Left ventricle myocardium inferior (tissue), 1 donor: ENCODE measurements around the gene PCDHB12. TPM values are rescaled to one million over a fixed set of nuclear protein-coding genes. Genes with fewer than 3 reads are reported as not detected.
"Not testable (repeated sequence)": the region's sequence is repeated elsewhere in the genome, so short reads cannot be mapped to it uniquely, and the experiment has no call there.

ENCODE experiments used
- DNase-seq: peaks from one replicate; pipeline ENCODE4 v3.0.0-alpha.2; 2020
- H3K27ac ChIP-seq: fragments of 200-600 bp; replicated peaks from 2 replicates; pipeline ENCODE4 v1.8.0; 2021
- H3K27me3 ChIP-seq: fragments of 200-600 bp; 2 replicates; pipeline ENCODE4 v1.8.0; 2021; ENCODE audit warnings: low read depth
- H3K36me3 ChIP-seq: fragments of 200-600 bp; 2 replicates; pipeline ENCODE4 v1.8.0; 2021
- H3K4me1 ChIP-seq: fragments of 200-600 bp; 2 replicates; pipeline ENCODE4 v1.8.0; 2021
- H3K4me3 ChIP-seq: fragments of 200-600 bp; 2 replicates; pipeline ENCODE4 v1.8.0; 2021; ENCODE audit warnings: mild to moderate bottlenecking, moderate library complexity
- H3K9me3 ChIP-seq: fragments of 200-600 bp; replicated peaks from 2 replicates; pipeline ENCODE4 v1.8.0; 2021
- intact Hi-C: fragments of 100-400 bp; cut with micrococcal nuclease; formaldehyde crosslinking; loops from one replicate; pipeline ENCODE4 v1.11.0; 2022
- total RNA-seq: library from RNA; stranded (reverse); fragmentation: NEBNext Ultra II Directional; extraction: Animal tissue kit (Norgen Biotek cat#: 25700); gene quantifications from one replicate; pipeline ENCODE4 v1.2.1, GENCODE V29; 2021
- TF ChIP-seq, protein P1 (sequence below): fragments of 200-600 bp; IDR thresholded peaks from 2 replicates; pipeline ENCODE4 v1.8.0; 2021; ENCODE audit warnings: antibody characterized with exemption, mild to moderate bottlenecking, borderline replicate concordance
- donor health status: DM: no; HTN: yes; CAD: no; lungs with severe emphysema.

The PCDHB12 gene
- total RNA-seq, 1 donor from 2014 or later: 0.69 TPM

- intact Hi-C loops: no loop called here
- DNase-seq: no peak
- Histone ChIP-seq H3K36me3 (peaks cover 15% of the 10 kb centered on the region), H3K4me1 (no peaks in the 10 kb centered on the region), H3K27me3 (peaks cover 67% of the 10 kb centered on the region), H3K4me3 (no peak overlapping the region), H3K27ac (no peak overlapping the region), H3K9me3 (peaks cover 89% of the 10 kb centered on the region)
- TF ChIP-seq, protein P1, sequence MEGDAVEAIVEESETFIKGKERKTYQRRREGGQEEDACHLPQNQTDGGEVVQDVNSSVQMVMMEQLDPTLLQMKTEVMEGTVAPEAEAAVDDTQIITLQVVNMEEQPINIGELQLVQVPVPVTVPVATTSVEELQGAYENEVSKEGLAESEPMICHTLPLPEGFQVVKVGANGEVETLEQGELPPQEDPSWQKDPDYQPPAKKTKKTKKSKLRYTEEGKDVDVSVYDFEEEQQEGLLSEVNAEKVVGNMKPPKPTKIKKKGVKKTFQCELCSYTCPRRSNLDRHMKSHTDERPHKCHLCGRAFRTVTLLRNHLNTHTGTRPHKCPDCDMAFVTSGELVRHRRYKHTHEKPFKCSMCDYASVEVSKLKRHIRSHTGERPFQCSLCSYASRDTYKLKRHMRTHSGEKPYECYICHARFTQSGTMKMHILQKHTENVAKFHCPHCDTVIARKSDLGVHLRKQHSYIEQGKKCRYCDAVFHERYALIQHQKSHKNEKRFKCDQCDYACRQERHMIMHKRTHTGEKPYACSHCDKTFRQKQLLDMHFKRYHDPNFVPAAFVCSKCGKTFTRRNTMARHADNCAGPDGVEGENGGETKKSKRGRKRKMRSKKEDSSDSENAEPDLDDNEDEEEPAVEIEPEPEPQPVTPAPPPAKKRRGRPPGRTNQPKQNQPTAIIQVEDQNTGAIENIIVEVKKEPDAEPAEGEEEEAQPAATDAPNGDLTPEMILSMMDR: no peak
These were observed 28.2 kb upstream of the PCDHB12 start for GRCh38 chr5:141180313-141180712.

- Histone ChIP-seq H3K4me3 (peak within 1 kb of the TSS; percentile 57), H3K4me1 (no peaks in the 10 kb centered on the region), H3K27ac (peak within 1 kb of the TSS; percentile 43), H3K27me3 (peaks cover 49% of the 10 kb centered on the region), H3K36me3 (peaks cover 21% of the 10 kb centered on the region), H3K9me3 (peaks cover 89% of the 10 kb centered on the region)
- DNase-seq: no peak
- TF ChIP-seq, protein P1: peak; percentile 54
- intact Hi-C loops: no loop called here
These were observed 26.3 kb upstream of the PCDHB12 start, which contains the start of gene PCDHB16 for GRCh38 chr5:141182248-141182647. Gene PCDHB16, plus strand, starts transcription at chr5:141182387. Its CDS starts 173 bp downstream, at chr5:141182560.

GRCh38 chr5:141184117-141184855 lies 24.2 kb upstream of the PCDHB12 start:
- peaks cover 21% of the 10 kb centered on the region for H3K36me3 ChIP-seq
- DNase-seq, H3K27ac ChIP-seq, intact Hi-C loops, H3K4me1 ChIP-seq, H3K4me3 ChIP-seq: not testable (repeated sequence)
- peaks cover 90% of the 10 kb centered on the region for H3K9me3 ChIP-seq
- H3K27me3 ChIP-seq: peaks cover 47% of the 10 kb centered on the region

DNA sequence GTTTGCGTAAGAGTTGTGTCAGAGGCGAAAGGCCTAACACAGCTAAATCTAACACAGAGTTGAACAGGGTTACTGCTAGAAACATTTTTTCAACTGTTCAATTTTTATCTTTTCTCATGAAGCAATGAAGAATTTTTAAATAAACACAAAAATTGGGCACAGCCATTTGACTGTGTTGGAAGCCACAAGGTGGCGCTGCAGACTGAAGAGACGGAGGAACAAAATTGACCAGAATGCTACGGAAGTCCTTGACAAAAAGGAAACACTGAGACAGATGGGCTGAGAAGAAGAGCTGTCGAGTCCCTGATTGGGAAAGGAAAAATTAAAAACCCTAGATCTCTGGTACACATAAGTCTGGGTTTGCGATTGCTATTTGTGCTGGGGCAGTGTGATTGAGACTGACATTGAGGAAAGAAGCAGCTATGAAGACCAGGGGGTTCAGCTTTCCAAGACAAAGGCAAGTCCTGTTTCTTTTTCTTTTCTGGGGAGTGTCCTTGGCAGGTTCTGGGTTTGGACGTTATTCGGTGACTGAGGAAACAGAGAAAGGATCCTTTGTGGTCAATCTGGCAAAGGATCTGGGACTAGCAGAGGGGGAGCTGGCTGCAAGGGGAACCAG lies 21.5 kb upstream of the PCDHB12 start, which contains the start of gene PCDHB9:
PCDHB9 (plus strand) TSS at position 265 of the 616 bp plus-strand sequence; CDS start at position 423, 158 bp downstream.
- H3K27ac ChIP-seq: no peak within 1 kb of the TSS
- no peak within 1 kb of the TSS for H3K4me3 ChIP-seq
- intact Hi-C loops: no loop called here
- TF ChIP-seq, protein P1: peak; percentile 37
- peaks cover 21% of the 10 kb centered on the region for H3K36me3 ChIP-seq
- no peak for DNase-seq
- no peaks in the 10 kb centered on the region for H3K4me1 ChIP-seq
- peaks cover 53% of the 10 kb centered on the region for H3K27me3 ChIP-seq
- peaks cover 95% of the 10 kb centered on the region for H3K9me3 ChIP-seq

DNA sequence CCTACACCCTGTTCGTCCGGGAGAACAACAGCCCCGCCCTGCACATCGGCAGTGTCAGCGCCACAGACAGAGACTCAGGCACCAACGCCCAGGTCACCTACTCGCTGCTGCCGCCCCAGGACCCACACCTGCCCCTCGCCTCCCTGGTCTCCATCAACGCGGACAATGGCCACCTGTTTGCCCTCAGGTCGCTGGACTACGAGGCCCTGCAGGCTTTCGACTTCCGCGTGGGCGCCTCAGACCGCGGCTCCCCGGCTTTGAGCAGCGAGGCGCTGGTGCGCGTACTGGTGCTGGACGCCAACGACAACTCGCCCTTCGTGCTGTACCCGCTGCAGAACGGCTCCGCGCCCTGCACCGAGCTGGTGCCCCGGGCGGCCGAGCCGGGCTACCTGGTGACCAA lies 19.8 kb upstream of the PCDHB12 start:
- H3K4me1 ChIP-seq, H3K4me3 ChIP-seq, H3K27ac ChIP-seq, DNase-seq, intact Hi-C loops: not testable (repeated sequence)
- peaks cover 17% of the 10 kb centered on the region for H3K36me3 ChIP-seq
- peaks cover 55% of the 10 kb centered on the region for H3K27me3 ChIP-seq
- peaks cover 93% of the 10 kb centered on the region for H3K9me3 ChIP-seq

DNA sequence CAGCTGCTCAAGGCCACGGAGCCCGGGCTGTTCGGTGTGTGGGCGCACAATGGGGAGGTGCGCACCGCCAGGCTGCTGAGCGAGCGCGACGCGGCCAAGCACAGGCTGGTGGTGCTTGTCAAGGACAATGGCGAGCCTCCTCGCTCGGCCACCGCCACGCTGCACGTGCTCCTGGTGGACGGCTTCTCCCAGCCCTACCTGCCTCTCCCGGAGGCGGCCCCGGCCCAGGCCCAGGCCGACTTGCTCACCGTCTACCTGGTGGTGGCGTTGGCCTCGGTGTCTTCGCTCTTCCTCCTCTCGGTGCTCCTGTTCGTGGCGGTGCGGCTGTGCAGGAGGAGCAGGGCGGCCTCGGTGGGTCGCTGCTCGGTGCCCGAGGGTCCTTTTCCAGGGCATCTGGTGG lies 19.4 kb upstream of the PCDHB12 start:
- intact Hi-C loops, DNase-seq, H3K4me1 ChIP-seq, H3K4me3 ChIP-seq, H3K27ac ChIP-seq: not testable (repeated sequence)
- H3K36me3 ChIP-seq: peaks cover 17% of the 10 kb centered on the region
- H3K9me3 ChIP-seq: peaks cover 91% of the 10 kb centered on the region
- H3K27me3 ChIP-seq: peaks cover 55% of the 10 kb centered on the region
